IMR-90 (cell line): ENCODE data around the gene RTRAF. TPM values are rescaled to one million over a fixed set of nuclear protein-coding genes. Genes with fewer than 3 reads are reported as not detected.
A peak's percentile ranks its signal among the peaks of the same experiment; 100 is the strongest.

Experiments used
- ATAC-seq: fragments of 200-7000 bp; cut with Tn5 transposase; 2 replicates; pipeline ENCODE4 v1.9.1; 2020; ENCODE audit warnings: low read depth, mild to moderate bottlenecking, moderate library complexity
- BruUV-seq: library from RNA; stranded (reverse); fragments of 400-500 nt; replicated peaks from 2 replicates; lab custom pipeline; 2021; lab: Mats Ljungman, UMichigan
- CTCF ChIA-PET: fragments of 300-600 bp; formaldehyde crosslinking; extraction: SDS; loops from one replicate; lab custom pipeline; 2021; ENCODE audit warnings: antibody characterized with exemption; lab: Yijun Ruan, JAX
- POLR2A ChIA-PET: fragments of 300-600 bp; sonication (Branson Sonifier 250); formaldehyde crosslinking; loops from one replicate; lab custom pipeline; 2022; ENCODE audit warnings: antibody characterized with exemption; ENCODE audit not compliant: unreplicated experiment; lab: Charles Lee
- DNase-seq: peaks from one replicate; pipeline ENCODE4 v3.0.0; 2013
- H2AFZ ChIP-seq: replicated peaks from 2 replicates; pipeline ENCODE3; 2013; ENCODE audit warnings: low read length, mild to moderate bottlenecking; ENCODE audit not compliant: poor library complexity
- H2AK5ac ChIP-seq: 2 replicates; pipeline ENCODE4 v1.6.1; 2013; ENCODE audit warnings: low read depth, low read length, inconsistent platforms
- H2AK9ac ChIP-seq: replicated peaks from 2 replicates; pipeline ENCODE3; 2013; ENCODE audit warnings: mild to moderate bottlenecking, low read depth, low read length, moderate library complexity; ENCODE audit not compliant: poor library complexity
- H2BK120ac ChIP-seq: 2 replicates; pipeline ENCODE4 v1.6.1; 2013; ENCODE audit warnings: low read depth, low read length, inconsistent platforms
- H2BK15ac ChIP-seq: 3 replicates; pipeline ENCODE4 v1.6.1; 2013; ENCODE audit warnings: low read depth, low read length, inconsistent platforms
- H2BK20ac ChIP-seq: 2 replicates; pipeline ENCODE4 v1.6.1; 2013; ENCODE audit warnings: low read depth, mild to moderate bottlenecking, inconsistent platforms, low read length, moderate library complexity
- H2BK5ac ChIP-seq: 2 replicates; pipeline ENCODE4 v1.6.1; 2013; ENCODE audit warnings: mild to moderate bottlenecking, low read depth, low read length, inconsistent platforms; ENCODE audit not compliant: poor library complexity, severe bottlenecking
- H3K14ac ChIP-seq: replicated peaks from 2 replicates; pipeline ENCODE4 v1.6.1; 2013; ENCODE audit warnings: low read depth, low read length, inconsistent platforms
- H3K18ac ChIP-seq: 2 replicates; pipeline ENCODE4 v1.6.1; 2013; ENCODE audit warnings: low read depth, low read length, control low read depth
- H3K23ac ChIP-seq: 2 replicates; pipeline ENCODE4 v1.6.1; 2013; ENCODE audit warnings: low read depth, low read length, inconsistent platforms
- H3K27ac ChIP-seq: 2 replicates; pipeline ENCODE4 v1.5.1; 2013; ENCODE audit warnings: mild to moderate bottlenecking, control low read depth, low read length; ENCODE audit not compliant: insufficient read depth
- H3K27me3 ChIP-seq: 2 replicates; pipeline ENCODE4 v1.6.1; 2013; ENCODE audit warnings: low read length; ENCODE audit not compliant: control insufficient read depth, insufficient read depth
- H3K36me3 ChIP-seq: 2 replicates; pipeline ENCODE4 v1.6.1; 2013; ENCODE audit warnings: low read length, mixed read lengths; ENCODE audit not compliant: control insufficient read depth, insufficient read depth
- H3K4ac ChIP-seq: 2 replicates; pipeline ENCODE4 v1.6.1; 2013; ENCODE audit warnings: low read depth, low read length, inconsistent platforms
- H3K4me1 ChIP-seq: 2 replicates; pipeline ENCODE4 v1.6.1; 2013; ENCODE audit warnings: low read length, mixed read lengths; ENCODE audit not compliant: control insufficient read depth, insufficient read depth
- H3K4me2 ChIP-seq: 2 replicates; pipeline ENCODE4 v1.6.1; 2013; ENCODE audit warnings: low read depth, mild to moderate bottlenecking, control low read depth, low read length, moderate library complexity
- H3K4me3 ChIP-seq: 2 replicates; pipeline ENCODE4 v1.5.1; 2013; ENCODE audit warnings: low read depth, mild to moderate bottlenecking, control low read depth, low read length, moderate library complexity; ENCODE audit not compliant: insufficient read depth
- H3K56ac ChIP-seq: 2 replicates; pipeline ENCODE4 v1.6.1; 2013; ENCODE audit warnings: low read length, inconsistent platforms; ENCODE audit not compliant: insufficient read depth; ENCODE audit errors: extremely low read depth
- H3K79me1 ChIP-seq, 2 experiments: 2 replicates each; pipeline ENCODE4 v1.6.1; 2013; ENCODE audit warnings: low read length in 2 of 2, inconsistent platforms in 1 of 2, low read depth in 1 of 2
- H3K9ac ChIP-seq: 2 replicates; pipeline ENCODE4 v1.6.1; 2013; ENCODE audit warnings: low read depth, low read length, control low read depth
- H3K9me1 ChIP-seq: 2 replicates; pipeline ENCODE4 v1.6.1; 2013; ENCODE audit warnings: low read length, inconsistent platforms; ENCODE audit not compliant: insufficient read depth
- H3K9me3 ChIP-seq: 2 replicates; pipeline ENCODE4 v1.6.1; 2013; ENCODE audit warnings: low read length; ENCODE audit not compliant: control insufficient read depth, insufficient read depth
- H4K20me1 ChIP-seq: 2 replicates; pipeline ENCODE4 v1.6.1; 2013; ENCODE audit warnings: low read length, inconsistent platforms; ENCODE audit not compliant: insufficient read depth
- H4K5ac ChIP-seq: 2 replicates; pipeline ENCODE4 v1.6.1; 2013; ENCODE audit warnings: mild to moderate bottlenecking, low read depth, low read length, control low read depth
- H4K8ac ChIP-seq, 2 experiments: 2 replicates each; pipeline ENCODE4 v1.6.1; 2013; ENCODE audit warnings: low read depth in 2 of 2, low read length in 2 of 2, control low read depth in 1 of 2, inconsistent platforms in 1 of 2
- H4K91ac ChIP-seq: 2 replicates; pipeline ENCODE4 v1.6.1; 2013; ENCODE audit warnings: low read depth, low read length, inconsistent platforms; ENCODE audit not compliant: insufficient read depth
- FOS ChIP-seq: fragments of 150-350 bp; IDR thresholded peaks from 2 replicates; pipeline ENCODE4 v1.6.1; 2016; ENCODE audit warnings: low read depth, low read length
- MAFK ChIP-seq: IDR thresholded peaks from 2 replicates; pipeline ENCODE4 v1.6.1; 2012; ENCODE audit warnings: low read depth, low read length, improper control_type of control experiment
- WGBS, 2 experiments: methylation state at CpG; one replicate each; pipeline versions ENCODE4 v1.1.5 to v1.1.7; 2013; ENCODE audit warnings: missing lambda C conversion rate in 2 of 2; ENCODE audit not compliant: insufficient read length in 1 of 2; ENCODE audit errors: extremely low coverage in 2 of 2; 5-methylcytosine and 5-hydroxymethylcytosine counted together
- dilution Hi-C: fragments of 300-500 bp; cut with HindIII; formaldehyde crosslinking; loops from one replicate; pipeline ENCODE4 v1.14.3; 2018; ENCODE audit warnings: low sequenced_read_pairs; ENCODE audit not compliant: unreplicated experiment
- in situ Hi-C: fragments of 300-500 bp; cut with MboI; formaldehyde crosslinking; loops from 3 replicates; pipeline ENCODE4 v1.14.3; 2019; ENCODE audit warnings: low sequenced_read_pairs, inconsistent platforms, mixed read lengths
- intact Hi-C: fragments of 100-400 bp; cut with micrococcal nuclease; formaldehyde crosslinking; loops from 2 replicates; pipeline ENCODE4 v1.10.0; 2022
- polyA plus RNA-seq, 3 experiments: library from polyadenylated mRNA; depleted of rRNA; stranded (reverse); fragments of >200 nt; gene quantifications; 2 replicates each; pipeline ENCODE4 v1.2.3, GENCODE V29; 2012; ENCODE audit warnings: low replicate concordance in 1 of 3
- total RNA-seq: library from RNA; depleted of rRNA; stranded (reverse); fragments of >200 nt; gene quantifications from 2 replicates; pipeline ENCODE4 v1.2.3, GENCODE V29; 2012

The RTRAF gene
- total and polyA plus RNA-seq, 2 of the 4 experiments (the other 2 are of a cell fraction) = 53.2 to 102 TPM

- ATAC-seq (peak; percentile 40; the same call in 1 of the 2 replicates), DNase-seq (peak; percentile 78)
- Histone ChIP-seq H3K18ac (no peak overlapping the region), H3K4me3 (no peak overlapping the region), H2BK5ac (no peak overlapping the region), H4K91ac (0 out of 2 replicates have a peak overlapping the region, but pooled peaks have one; percentile 3), H3K4ac (peak overlapping the region; percentile 8; the same call in 1 of the 2 replicates), H3K4me2 (no peak overlapping the region), H3K79me1 (peaks cover 30 to 78% of the 10 kb centered on the region in 2 experiments), H2AK5ac (peak overlapping the region; percentile 32; the same call in 1 of the 2 replicates), H3K9me1 (peaks cover 30% of the 10 kb centered on the region), H3K23ac (no peak overlapping the region; the same call in 1 of the 2 replicates), H2AK9ac (no peak overlapping the region), H3K56ac (no peak overlapping the region), H2BK15ac (peak overlapping the region; percentile 64; the same call in 1 of the 3 replicates), H3K27me3 (no peaks in the 10 kb centered on the region), H2BK120ac (0 out of 2 replicates have a peak overlapping the region, but pooled peaks have one; percentile 2), H3K9me3 (no peaks in the 10 kb centered on the region), H3K9ac (no peak overlapping the region), H3K4me1 (peaks cover 19% of the 10 kb centered on the region), H4K8ac (peak overlapping the region in 1 of 2 experiments; percentile 55; a peak in 1 of 4 replicates), H2BK20ac (no peak overlapping the region; the same call in 1 of the 2 replicates), H3K14ac (peak overlapping the region; percentile 46; the same call in 1 of the 2 replicates), H3K36me3 (peaks cover 52% of the 10 kb centered on the region), H3K27ac (peak overlapping the region; percentile 26; the same call in 1 of the 2 replicates), H2AFZ (no peak overlapping the region), H4K20me1 (no peaks in the 10 kb centered on the region), H4K5ac (no peak overlapping the region)
- WGBS, 2 experiments = 80% methylated on average over 1 of the region's 3 CpGs; no CpG with 5 or more reads in 1 of the 2 experiments
- POLR2A ChIA-PET = no interaction called here
- in situ Hi-C loops (no loop called here), intact Hi-C loops (no loop called here), dilution Hi-C loops (no loop called here)
- BruUV-seq = no TSS peak
- CTCF ChIA-PET = no interaction called here
- TF ChIP-seq MAFK (peak; percentile 79), FOS (no peak)
Observed at GRCh38 chr14:52031781-52032180, 42.4 kb downstream of the RTRAF start.
